ENCODE measurements around the gene C1QL1. TPM values are rescaled to one million over a fixed set of nuclear protein-coding genes. Genes with fewer than 3 reads are reported as not detected.

The C1QL1 gene
- total RNA-seq, 2 experiments from 2014 or later: not detected

GRCh38 chr17:44930667-44931066, 37.4 kb downstream of the C1QL1 start:
- POLR2A ChIA-PET: interaction anchor here (0.7 kb wide), 1 partner anchor 103 kb away, joined by 4 read pairs; no protein-coding TSS in a partner anchor
- no peaks in the 10 kb centered on the region for H3K9me3 Mint-ChIP-seq
- TF ChIP-seq CTCF (IDR thresholded peaks at IDR 0.05): no peak
- CTCF ChIA-PET: interaction anchor here (1.1 kb wide), 2 partner anchors 10 to 91 kb away, joined by 6 to 7 read pairs; no protein-coding TSS in a partner anchor
- DNase-seq: no peak
- no peak overlapping the region for H3K27ac Mint-ChIP-seq
- no peaks in the 10 kb centered on the region for H3K4me1 Mint-ChIP-seq (ENCODE audit: low read depth)
- peaks cover 30% of the 10 kb centered on the region for H3K36me3 Mint-ChIP-seq (ENCODE audit: low read depth)
- no peaks in the 10 kb centered on the region for H3K27me3 Mint-ChIP-seq
- no peak overlapping the region for H3K4me3 Mint-ChIP-seq
- no peak for ATAC-seq
- intact Hi-C loops (cut with micrococcal nuclease): no loop called here

GRCh38 chr17:44928950-44929720, 39.0 kb downstream of the C1QL1 start:
- Mint-ChIP-seq H3K36me3 (ENCODE audit: low read depth) (peaks cover 24% of the 10 kb centered on the region), H3K9me3 (no peaks in the 10 kb centered on the region), H3K27me3 (no peaks in the 10 kb centered on the region), H3K27ac (no peak overlapping the region), H3K4me3 (no peak overlapping the region), H3K4me1 (ENCODE audit: low read depth) (no peaks in the 10 kb centered on the region)
- ATAC-seq (no peak), DNase-seq (no peak)
- intact Hi-C loops (cut with micrococcal nuclease): no loop called here
- POLR2A ChIA-PET: interaction anchor here (1.2 kb wide), 1 partner anchor 11 kb away, joined by 3 read pairs; no protein-coding TSS in a partner anchor
- TF ChIP-seq CTCF (IDR thresholded peaks at IDR 0.05): no peak
- CTCF ChIA-PET: no interaction called here

- ChIA-PET POLR2A (interaction anchor here (0.5 kb wide), 1 partner anchor 159 kb away, joined by 3 read pairs; no protein-coding TSS in a partner anchor), CTCF (no interaction called here)
- no peak for DNase-seq
- Mint-ChIP-seq H3K4me1 (ENCODE audit: low read depth) (no peaks in the 10 kb centered on the region), H3K36me3 (ENCODE audit: low read depth) (peaks cover 19% of the 10 kb centered on the region), H3K27me3 (no peaks in the 10 kb centered on the region), H3K9me3 (no peaks in the 10 kb centered on the region), H3K27ac (no peak overlapping the region), H3K4me3 (no peak overlapping the region)
- no peak for TF ChIP-seq CTCF (IDR thresholded peaks at IDR 0.05)
- intact Hi-C loops (cut with micrococcal nuclease): no loop called here
- no peak for ATAC-seq
Observed at GRCh38 chr17:44928136-44928535, 40.0 kb downstream of the C1QL1 start.

GRCh38 chr17:44927696-44928095, 40.4 kb downstream of the C1QL1 start:
- no peaks in the 10 kb centered on the region for H3K9me3 Mint-ChIP-seq
- CTCF ChIA-PET: interaction anchor here (2.7 kb wide), 1 partner anchor 94 kb away, joined by 13 read pairs; no protein-coding TSS in a partner anchor

More at GRCh38 chr17:44927696-44928095, 40.4 kb downstream of the C1QL1 start:
- DNase-seq (no peak), ATAC-seq (no peak)
- no peak for TF ChIP-seq CTCF (IDR thresholded peaks at IDR 0.05)
- H3K4me1 Mint-ChIP-seq (ENCODE audit: low read depth): no peaks in the 10 kb centered on the region
- peaks cover 1% of the 10 kb centered on the region for H3K27me3 Mint-ChIP-seq
- H3K36me3 Mint-ChIP-seq (ENCODE audit: low read depth): peaks cover 19% of the 10 kb centered on the region
- H3K4me3 Mint-ChIP-seq: no peak overlapping the region
- intact Hi-C loops (cut with micrococcal nuclease): no loop called here
- H3K27ac Mint-ChIP-seq: no peak overlapping the region
- POLR2A ChIA-PET: interaction anchor here (0.5 to 1.1 kb wide), 2 partner anchors 20 to 159 kb away, joined by 3 read pairs; partner anchors contain the start of gene KIF18B
